Smooth muscle cell of the pulmonary artery (primary cell): Measurements from ENCODE around the gene ZNF660. TPM values are rescaled to one million over a fixed set of nuclear protein-coding genes. Genes with fewer than 3 reads are reported as not detected.

Experiments
- total RNA-seq: library from RNA; depleted of rRNA; stranded (reverse); fragments of >200 nt; gene quantifications from 2 replicates; pipeline ENCODE4 v1.2.3, GENCODE V29; 2014

Gene ZNF660
- 1.8 and 2.2 TPM in 2 replicates for total RNA-seq

GRCh38 chr3:44584646-44585501 is at the start of gene ZNF660:
Gene ZNF660, plus strand, starts transcription at chr3:44584964. Its CDS starts 9,230 bp downstream, at chr3:44594194.

GRCh38 chr3:44554626-44555592 is 29.9 kb upstream of the ZNF660 start, which contains the start of gene ZKSCAN7:
Gene ZKSCAN7, plus strand, starts transcription at chr3:44555193. Its CDS starts 1,855 bp downstream, at chr3:44557048.

GRCh38 chr3:44624749-44625480 is 40.2 kb downstream of the ZNF660 start, which contains the start of gene ZNF197:
Gene ZNF197, plus strand, starts transcription at chr3:44625036. Its CDS starts 4,119 bp downstream, at chr3:44629155.

GRCh38 chr3:44648564-44649229 is 63.9 kb downstream of the ZNF660 start, which contains the start of gene ZNF35:
Gene ZNF35, plus strand, starts transcription at chr3:44648732. Its CDS starts 2,336 bp downstream, at chr3:44651068.

Other genes with a start within 250 kb of the ZNF660 start
- 25.6 and 27.2 TPM in 2 replicates for gene TCAIM, start 246.2 kb upstream of the ZNF660 start, total RNA-seq
- 11.1 and 11.7 TPM in 2 replicates for gene ZNF445, start 107.3 kb upstream of the ZNF660 start, total RNA-seq
- 4.8 and 5.5 TPM in 2 replicates for gene ZKSCAN7, start 29.8 kb upstream of the ZNF660 start, total RNA-seq
- gene ZNF197, start 40.1 kb downstream of the ZNF660 start, total RNA-seq: 13.7 and 14.9 TPM in 2 replicates
- gene ZNF35, start 63.8 kb downstream of the ZNF660 start, total RNA-seq: 8.0 and 9.7 TPM in 2 replicates
- 3.8 and 3.9 TPM in 2 replicates for gene ZNF502, start 127.7 kb downstream of the ZNF660 start, total RNA-seq
- gene ZNF501, start 144.7 kb downstream of the ZNF660 start, total RNA-seq: 3.0 and 6.2 TPM in 2 replicates
- 15.8 and 18.7 TPM in 2 replicates for gene KIAA1143, start 176.7 kb downstream of the ZNF660 start, total RNA-seq
- gene KIF15, start 176.8 kb downstream of the ZNF660 start, total RNA-seq: 1.3 and 2.9 TPM in 2 replicates